HCT116 (cell line): ENCODE measurements around the gene NEDD4L. TPM values are rescaled to one million over a fixed set of nuclear protein-coding genes. Genes with fewer than 3 reads are reported as not detected.

Experiments
- ATAC-seq: fragments of 200-7000 bp; cut with Tn5 transposase; 2 replicates; pipeline ENCODE4 v1.9.1; 2020; ENCODE audit warnings: mild to moderate bottlenecking, moderate library complexity
- BruUV-seq: library from RNA; stranded (reverse); fragments of 400-500 nt; replicated peaks from 2 replicates; lab custom pipeline; 2021; lab: Mats Ljungman, UMichigan
- CTCF ChIA-PET: fragments of 300-600 bp; sonication (Branson Sonifier 250); formaldehyde crosslinking; loops from one replicate; lab custom pipeline; 2021; ENCODE audit warnings: antibody characterized with exemption; lab: Charles Lee
- POLR2A ChIA-PET: fragments of 300-600, 350-600 bp; sonication (Branson Sonifier 250); formaldehyde crosslinking; loops from one replicate; lab custom pipeline; 2021; ENCODE audit warnings: antibody characterized with exemption; lab: Charles Lee
- RAD21 ChIA-PET, 2 experiments: fragments of 300-600 bp; sonication (Branson Sonifier 250); formaldehyde crosslinking; loops; one replicate each; lab custom pipeline; 2023; ENCODE audit warnings: low total read pairs in 2 of 2; ENCODE audit not compliant: uncharacterized antibody in 2 of 2, unreplicated experiment in 2 of 2, low non-redundant PET in 1 of 2; lab: Charles Lee
- DNase-seq: peaks from one replicate; pipeline ENCODE4 v3.0.0-alpha.2; 2010; ENCODE audit warnings: low read depth, low spot score
- H2AFZ ChIP-seq: fragments of 200-600 bp; shearing (Covaris generic), sonication (generic); 2 replicates; pipeline ENCODE4 v1.6.1; 2017; ENCODE audit warnings: low read depth, mixed run types, mixed read lengths, antibody characterized with exemption, low read length; ENCODE audit not compliant: poor library complexity, severe bottlenecking
- H3K27ac ChIP-seq: 2 replicates; pipeline ENCODE4 v1.5.1; 2012; ENCODE audit warnings: low read depth, low read length
- H3K27me3 ChIP-seq: fragments of 200-600 bp; sonication (generic); 2 replicates; pipeline ENCODE4 v1.6.1; 2016; ENCODE audit warnings: mixed run types, low read length, mixed read lengths; ENCODE audit not compliant: insufficient read depth
- H3K36me3 ChIP-seq, 2 experiments: fragments of 200-500 bp in 1 of 2; fragments of 200-600 bp in 1 of 2; sonication (Bioruptor generic) in 1 of 2; sonication (generic) in 1 of 2; 2 replicates each; pipeline versions ENCODE4 v1.5.1 to v1.6.1; 2014 to 2016; ENCODE audit warnings: low read length in 2 of 2, inconsistent platforms in 1 of 2, mixed read lengths in 1 of 2, mixed run types in 1 of 2; ENCODE audit not compliant: insufficient read depth in 2 of 2, control insufficient read depth in 1 of 2
- H3K4me1 ChIP-seq, 2 experiments: fragments of 200-600 bp in 1 of 2; sonication (generic) in 1 of 2; 2 replicates each; pipeline versions ENCODE4 v1.5.1 to v1.6.1; 2012 to 2017; ENCODE audit warnings: low read length in 2 of 2, inconsistent platforms in 1 of 2, mild to moderate bottlenecking in 1 of 2, mixed read lengths in 1 of 2, mixed run types in 1 of 2, moderate library complexity in 1 of 2; ENCODE audit not compliant: insufficient read depth in 2 of 2, control insufficient read depth in 1 of 2
- H3K4me2 ChIP-seq: fragments of 200-600 bp; sonication (generic); 2 replicates; pipeline ENCODE4 v1.6.1; 2017; ENCODE audit warnings: mixed run types, low read length, mixed read lengths
- H3K4me3 ChIP-seq, 2 experiments: fragments of 200-600 bp in 1 of 2; sonication (generic) in 1 of 2; replicated peaks in 1 of 2; 2 replicates each; pipeline ENCODE4 v1.5.1; 2011 to 2016; ENCODE audit warnings: low read length in 2 of 2, control low read depth in 1 of 2, low read depth in 1 of 2, mild to moderate bottlenecking in 1 of 2, mixed read lengths in 1 of 2, mixed run types in 1 of 2
- H3K79me2 ChIP-seq: fragments of 200-600 bp; sonication (generic); 2 replicates; pipeline ENCODE4 v1.6.1; 2017; ENCODE audit warnings: mild to moderate bottlenecking, mixed run types, low read length, moderate library complexity, mixed read lengths; ENCODE audit not compliant: insufficient read depth
- H3K9ac ChIP-seq: fragments of 200-600 bp; sonication (generic); 2 replicates; pipeline ENCODE4 v1.6.1; 2016; ENCODE audit warnings: low read length, mixed read lengths
- H3K9me2 ChIP-seq: fragments of 200-600 bp; sonication (generic), shearing (Covaris generic); 2 replicates; pipeline ENCODE4 v1.6.1; 2017; ENCODE audit warnings: mixed run types, mild to moderate bottlenecking, moderate library complexity; ENCODE audit not compliant: insufficient read depth
- H3K9me3 ChIP-seq, 2 experiments: fragments of 200-500 bp in 1 of 2; fragments of 200-600 bp in 1 of 2; sonication (Bioruptor generic) in 1 of 2; sonication (generic) in 1 of 2; 2 replicates each; pipeline ENCODE4 v1.6.1; 2014 to 2017; ENCODE audit warnings: low read length in 2 of 2, mixed read lengths in 2 of 2, inconsistent platforms in 1 of 2, low read depth in 1 of 2, mild to moderate bottlenecking in 1 of 2, mixed run types in 1 of 2, moderate library complexity in 1 of 2; ENCODE audit not compliant: control insufficient read depth in 1 of 2, insufficient read depth in 1 of 2
- H4K20me1 ChIP-seq: fragments of 200-600 bp; sonication (generic), shearing (Covaris generic); 2 replicates; pipeline ENCODE4 v1.6.1; 2017; ENCODE audit warnings: mixed run types, mild to moderate bottlenecking, moderate library complexity; ENCODE audit not compliant: insufficient read depth
- CEBPB ChIP-seq: IDR thresholded peaks from 2 replicates; pipeline ENCODE4 v1.6.1; 2012; ENCODE audit warnings: low read depth
- POLR2A ChIP-seq: IDR thresholded peaks from 2 replicates; pipeline ENCODE4 v1.7.0; 2011; ENCODE audit warnings: borderline replicate concordance; ENCODE audit not compliant: insufficient read depth, insufficient read length; ENCODE audit errors: extremely low read depth
- POLR2AphosphoS5 ChIP-seq: IDR thresholded peaks from 2 replicates; pipeline ENCODE4 v1.6.1; 2011; ENCODE audit warnings: mild to moderate bottlenecking, low read depth, low read length, moderate library complexity
- SIN3A ChIP-seq: IDR thresholded peaks from 2 replicates; pipeline ENCODE4 v1.6.1; 2012; ENCODE audit warnings: low read depth
- ZNF274 ChIP-seq: fragments of 200-500 bp; sonication (Bioruptor generic); IDR thresholded peaks from 2 replicates; pipeline ENCODE4 v1.6.1; 2014; ENCODE audit warnings: mild to moderate bottlenecking, low read depth, low read length, inconsistent platforms
- intact Hi-C: fragments of 100-400 bp; cut with micrococcal nuclease; formaldehyde crosslinking; loops from 2 replicates; pipeline ENCODE4 v1.10.0; 2022
- total RNA-seq: library from RNA; stranded (reverse); gene quantifications from one replicate; pipeline ENCODE4 v1.2.1, GENCODE V29; 2021; ENCODE audit not compliant: unreplicated experiment

Gene NEDD4L
- total RNA-seq, 1 experiment from 2014 or later: 41.5 TPM

GRCh38 chr18:58305792-58306191, 261.8 kb downstream of the NEDD4L start:
- Histone ChIP-seq H2AFZ (no peak overlapping the region), H3K27me3 (no peaks in the 10 kb centered on the region), H3K9me2 (no peaks in the 10 kb centered on the region), H3K4me2 (no peak overlapping the region), H3K36me3 (no peaks in the 10 kb centered on the region), H4K20me1 (no peaks in the 10 kb centered on the region), H3K9ac (no peak overlapping the region), H3K9me3 (peaks cover 3 to 14% of the 10 kb centered on the region in 2 experiments; a peak in 3 of 4 replicates), H3K27ac (no peak overlapping the region), H3K4me1 (peaks cover 7 to 20% of the 10 kb centered on the region in 2 experiments; a peak in 3 of 4 replicates), H3K4me3 (no peak overlapping the region), H3K79me2 (no peaks in the 10 kb centered on the region)
- ATAC-seq (no peak), DNase-seq (no peak)
- intact Hi-C loops: no loop called here
- ChIA-PET RAD21 (no interaction called here), POLR2A (no interaction called here), CTCF (no interaction called here)
- no peak for TF ChIP-seq ZNF274
- TF ChIP-seq POLR2AphosphoS5: no peak
- no peak for TF ChIP-seq SIN3A
- BruUV-seq: no TSS peak

DNA sequence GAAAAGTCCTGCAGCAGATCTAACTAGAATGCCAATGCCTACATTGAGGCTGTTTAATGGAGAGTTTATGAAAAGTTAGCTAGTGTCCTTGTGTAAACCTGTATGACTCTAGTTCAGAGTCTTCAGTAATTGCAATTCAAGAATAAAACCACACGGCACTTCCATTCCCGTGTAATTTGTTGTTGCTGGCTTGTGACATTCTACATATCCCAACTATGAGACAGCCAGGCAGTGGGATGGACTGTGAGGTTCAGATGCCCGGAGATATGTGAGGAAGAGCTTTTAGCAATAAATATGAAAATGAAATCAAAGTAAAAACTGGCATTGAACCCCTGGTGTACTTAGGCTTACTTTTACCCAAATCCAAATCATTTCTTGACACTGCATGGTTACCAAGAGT, 263.4 kb downstream of the NEDD4L start:
- DNase-seq: no peak
- Histone ChIP-seq H3K4me3 (no peak overlapping the region), H3K9me3 (peaks cover 3 to 14% of the 10 kb centered on the region in 2 experiments; a peak in 3 of 4 replicates), H3K9ac (no peak overlapping the region), H3K9me2 (no peaks in the 10 kb centered on the region), H4K20me1 (no peaks in the 10 kb centered on the region), H3K4me1 (peaks cover 11 to 26% of the 10 kb centered on the region in 2 experiments; a peak in 3 of 4 replicates), H2AFZ (no peak overlapping the region), H3K36me3 (no peaks in the 10 kb centered on the region), H3K27me3 (no peaks in the 10 kb centered on the region), H3K27ac (no peak overlapping the region), H3K79me2 (no peaks in the 10 kb centered on the region), H3K4me2 (no peak overlapping the region)
- TF ChIP-seq POLR2A (no peak), CEBPB (no peak)
- ChIA-PET CTCF (no interaction called here), RAD21 (no interaction called here), POLR2A (interaction anchor here (0.7 kb wide), 1 partner anchor 13 kb away, joined by 4 read pairs; no protein-coding TSS in a partner anchor)
- intact Hi-C loops: no loop called here
- BruUV-seq: no TSS peak
- no peak for ATAC-seq
